ENCODE measurements around the gene PCSK2. TPM values are rescaled to one million over a fixed set of nuclear protein-coding genes. Genes with fewer than 3 reads are reported as not detected.

The PCSK2 gene
- total RNA-seq, 1 experiment from 2014 or later = not detected

GRCh38 chr20:17442588-17442987 lies 215.7 kb downstream of the PCSK2 start:
- BruUV-seq (replicated peaks) = no TSS peak
- no peaks in the 10 kb centered on the region for H3K4me1 ChIP-seq (replicated peaks; ENCODE audit: insufficient read depth)
- intact Hi-C loops (cut with micrococcal nuclease; ENCODE audit: unreplicated experiment) = no loop called here

GRCh38 chr20:17443131-17443858 lies 216.5 kb downstream of the PCSK2 start:
- H4K20me1 ChIP-seq (ENCODE audit: insufficient read depth) = no peaks in the 10 kb centered on the region
- CTCF ChIA-PET = no interaction called here

More at GRCh38 chr20:17442588-17442987, 215.7 kb downstream of the PCSK2 start:
- DNase-seq = no peak
- peaks cover 91% of the 10 kb centered on the region for H3K27me3 ChIP-seq (ENCODE audit: insufficient read depth, low read depth)
- no peaks in the 10 kb centered on the region for H4K20me1 ChIP-seq (ENCODE audit: insufficient read depth)
- TF ChIP-seq EZH2 (IDR thresholded peaks at IDR 0.05; ENCODE audit: low read depth) (no peak), CTCF (conservative IDR thresholded peaks at IDR 0.05) (no peak; the same call in 1 of the 2 replicates)
- no peaks in the 10 kb centered on the region for H3F3A ChIP-seq (ENCODE audit: insufficient read depth, low read depth)
- no peaks in the 10 kb centered on the region for H3K79me2 ChIP-seq (ENCODE audit: low read depth)
- H3K9me2 ChIP-seq (ENCODE audit: insufficient read depth) = no peaks in the 10 kb centered on the region
- H3K9me3 ChIP-seq (ENCODE audit: insufficient read depth, low read depth) = no peaks in the 10 kb centered on the region
- ChIA-PET POLR2A (ENCODE audit: unreplicated experiment) (no interaction called here), CTCF (no interaction called here)
- H3K4me2 ChIP-seq = no peak overlapping the region
- no peaks in the 10 kb centered on the region for H3K36me3 ChIP-seq (ENCODE audit: low read depth)
- H2AFZ ChIP-seq = no peak overlapping the region
- H3K4me3 ChIP-seq = no peak overlapping the region
- H3K27ac ChIP-seq = no peak overlapping the region

GRCh38 chr20:17444091-17444490 lies 217.3 kb downstream of the PCSK2 start:
- CTCF ChIA-PET = no interaction called here
- no TSS peak for BruUV-seq (replicated peaks)

More at GRCh38 chr20:17443131-17443858, 216.5 kb downstream of the PCSK2 start:
- Histone ChIP-seq H3K79me2 (ENCODE audit: low read depth) (no peaks in the 10 kb centered on the region), H3F3A (ENCODE audit: insufficient read depth, low read depth) (no peaks in the 10 kb centered on the region), H3K4me2 (no peak overlapping the region), H3K27ac (no peak overlapping the region), H3K36me3 (ENCODE audit: low read depth) (no peaks in the 10 kb centered on the region), H3K4me3 (no peak overlapping the region), H2AFZ (no peak overlapping the region), H3K27me3 (ENCODE audit: insufficient read depth, low read depth) (peaks cover 85% of the 10 kb centered on the region), H3K9me2 (ENCODE audit: insufficient read depth) (no peaks in the 10 kb centered on the region), H3K4me1 (replicated peaks; ENCODE audit: insufficient read depth) (no peaks in the 10 kb centered on the region), H3K9me3 (ENCODE audit: insufficient read depth, low read depth) (no peaks in the 10 kb centered on the region)
- POLR2A ChIA-PET (ENCODE audit: unreplicated experiment) = no interaction called here
- intact Hi-C loops (cut with micrococcal nuclease; ENCODE audit: unreplicated experiment) = no loop called here
- DNase-seq = no peak
- BruUV-seq (replicated peaks) = no TSS peak
- no peak for TF ChIP-seq EZH2 (IDR thresholded peaks at IDR 0.05; ENCODE audit: low read depth)
- TF ChIP-seq CTCF (conservative IDR thresholded peaks at IDR 0.05) = no peak

More at GRCh38 chr20:17444091-17444490, 217.3 kb downstream of the PCSK2 start:
- H3K27me3 ChIP-seq (ENCODE audit: insufficient read depth, low read depth) = peaks cover 77% of the 10 kb centered on the region
- H3K36me3 ChIP-seq (ENCODE audit: low read depth) = no peaks in the 10 kb centered on the region
- TF ChIP-seq CTCF (conservative IDR thresholded peaks at IDR 0.05) (no peak), EZH2 (IDR thresholded peaks at IDR 0.05; ENCODE audit: low read depth) (no peak)
- no peak overlapping the region for H2AFZ ChIP-seq
- no peaks in the 10 kb centered on the region for H3K9me2 ChIP-seq (ENCODE audit: insufficient read depth)
- H3K27ac ChIP-seq = no peak overlapping the region
- H3K4me1 ChIP-seq (replicated peaks; ENCODE audit: insufficient read depth) = no peaks in the 10 kb centered on the region
- H3K79me2 ChIP-seq (ENCODE audit: low read depth) = no peaks in the 10 kb centered on the region
- no peaks in the 10 kb centered on the region for H4K20me1 ChIP-seq (ENCODE audit: insufficient read depth)
- intact Hi-C loops (cut with micrococcal nuclease; ENCODE audit: unreplicated experiment) = no loop called here
- no peaks in the 10 kb centered on the region for H3F3A ChIP-seq (ENCODE audit: insufficient read depth, low read depth)
- DNase-seq = no peak
- H3K4me3 ChIP-seq = no peak overlapping the region
- POLR2A ChIA-PET (ENCODE audit: unreplicated experiment) = no interaction called here
- H3K9me3 ChIP-seq (ENCODE audit: insufficient read depth, low read depth) = no peaks in the 10 kb centered on the region
- no peak overlapping the region for H3K4me2 ChIP-seq

All from PC-9 (cell line).